Measurements from ENCODE around the gene POLA1.

DNA sequence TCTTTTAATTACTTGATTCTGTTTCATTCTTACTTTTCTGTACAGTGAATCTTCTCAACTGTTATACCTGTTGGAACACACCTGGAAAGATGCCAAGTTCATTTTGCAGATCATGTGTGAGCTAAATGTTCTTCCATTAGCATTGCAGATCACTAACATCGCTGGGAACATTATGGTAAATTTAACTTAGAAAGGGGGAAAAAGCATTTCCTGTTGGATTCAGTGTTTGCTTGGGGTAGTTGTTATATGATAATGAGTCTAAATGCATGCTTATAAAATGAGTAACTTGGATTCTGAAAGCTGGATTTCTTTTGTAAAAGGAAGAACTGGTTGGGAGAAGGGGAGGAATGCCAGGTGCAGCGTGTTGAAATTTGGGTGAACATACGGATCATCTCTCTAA is 47.6 kb downstream of the POLA1 start:
- TF ChIP-seq GABPA (IDR thresholded peaks at IDR 0.05; ENCODE audit: low read depth) (no peak), POLR2AphosphoS5 (IDR thresholded peaks at IDR 0.05; ENCODE audit: low read depth) (no peak), SPI1 (IDR thresholded peaks at IDR 0.05; ENCODE audit: borderline replicate concordance, low read depth) (no peak)
- TF ChIP-seq, protein P1, sequence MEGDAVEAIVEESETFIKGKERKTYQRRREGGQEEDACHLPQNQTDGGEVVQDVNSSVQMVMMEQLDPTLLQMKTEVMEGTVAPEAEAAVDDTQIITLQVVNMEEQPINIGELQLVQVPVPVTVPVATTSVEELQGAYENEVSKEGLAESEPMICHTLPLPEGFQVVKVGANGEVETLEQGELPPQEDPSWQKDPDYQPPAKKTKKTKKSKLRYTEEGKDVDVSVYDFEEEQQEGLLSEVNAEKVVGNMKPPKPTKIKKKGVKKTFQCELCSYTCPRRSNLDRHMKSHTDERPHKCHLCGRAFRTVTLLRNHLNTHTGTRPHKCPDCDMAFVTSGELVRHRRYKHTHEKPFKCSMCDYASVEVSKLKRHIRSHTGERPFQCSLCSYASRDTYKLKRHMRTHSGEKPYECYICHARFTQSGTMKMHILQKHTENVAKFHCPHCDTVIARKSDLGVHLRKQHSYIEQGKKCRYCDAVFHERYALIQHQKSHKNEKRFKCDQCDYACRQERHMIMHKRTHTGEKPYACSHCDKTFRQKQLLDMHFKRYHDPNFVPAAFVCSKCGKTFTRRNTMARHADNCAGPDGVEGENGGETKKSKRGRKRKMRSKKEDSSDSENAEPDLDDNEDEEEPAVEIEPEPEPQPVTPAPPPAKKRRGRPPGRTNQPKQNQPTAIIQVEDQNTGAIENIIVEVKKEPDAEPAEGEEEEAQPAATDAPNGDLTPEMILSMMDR (IDR thresholded peaks at IDR 0.05; ENCODE audit: insufficient read depth, low read length) = no peak
- TF ChIP-seq, protein P2, sequence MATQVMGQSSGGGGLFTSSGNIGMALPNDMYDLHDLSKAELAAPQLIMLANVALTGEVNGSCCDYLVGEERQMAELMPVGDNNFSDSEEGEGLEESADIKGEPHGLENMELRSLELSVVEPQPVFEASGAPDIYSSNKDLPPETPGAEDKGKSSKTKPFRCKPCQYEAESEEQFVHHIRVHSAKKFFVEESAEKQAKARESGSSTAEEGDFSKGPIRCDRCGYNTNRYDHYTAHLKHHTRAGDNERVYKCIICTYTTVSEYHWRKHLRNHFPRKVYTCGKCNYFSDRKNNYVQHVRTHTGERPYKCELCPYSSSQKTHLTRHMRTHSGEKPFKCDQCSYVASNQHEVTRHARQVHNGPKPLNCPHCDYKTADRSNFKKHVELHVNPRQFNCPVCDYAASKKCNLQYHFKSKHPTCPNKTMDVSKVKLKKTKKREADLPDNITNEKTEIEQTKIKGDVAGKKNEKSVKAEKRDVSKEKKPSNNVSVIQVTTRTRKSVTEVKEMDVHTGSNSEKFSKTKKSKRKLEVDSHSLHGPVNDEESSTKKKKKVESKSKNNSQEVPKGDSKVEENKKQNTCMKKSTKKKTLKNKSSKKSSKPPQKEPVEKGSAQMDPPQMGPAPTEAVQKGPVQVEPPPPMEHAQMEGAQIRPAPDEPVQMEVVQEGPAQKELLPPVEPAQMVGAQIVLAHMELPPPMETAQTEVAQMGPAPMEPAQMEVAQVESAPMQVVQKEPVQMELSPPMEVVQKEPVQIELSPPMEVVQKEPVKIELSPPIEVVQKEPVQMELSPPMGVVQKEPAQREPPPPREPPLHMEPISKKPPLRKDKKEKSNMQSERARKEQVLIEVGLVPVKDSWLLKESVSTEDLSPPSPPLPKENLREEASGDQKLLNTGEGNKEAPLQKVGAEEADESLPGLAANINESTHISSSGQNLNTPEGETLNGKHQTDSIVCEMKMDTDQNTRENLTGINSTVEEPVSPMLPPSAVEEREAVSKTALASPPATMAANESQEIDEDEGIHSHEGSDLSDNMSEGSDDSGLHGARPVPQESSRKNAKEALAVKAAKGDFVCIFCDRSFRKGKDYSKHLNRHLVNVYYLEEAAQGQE (IDR thresholded peaks at IDR 0.05; ENCODE audit: insufficient replicate concordance, low read depth) = no peak

All from HL-60 (cell line).